Activated CD8-positive, alpha-beta memory T cell treated with anti-CD3 and anti-CD28 coated beads, Interleukin-2, amount 50 U/mL, for 48 hours (primary cell): ENCODE results near the gene PSMB5.
A peak's percentile ranks its signal among the peaks of the same experiment; 100 is the strongest.

ENCODE experiments used
- DNase-seq: peaks from one replicate; pipeline ENCODE4 v3.0.0-alpha.2; 2020

PSMB5 gene

DNA sequence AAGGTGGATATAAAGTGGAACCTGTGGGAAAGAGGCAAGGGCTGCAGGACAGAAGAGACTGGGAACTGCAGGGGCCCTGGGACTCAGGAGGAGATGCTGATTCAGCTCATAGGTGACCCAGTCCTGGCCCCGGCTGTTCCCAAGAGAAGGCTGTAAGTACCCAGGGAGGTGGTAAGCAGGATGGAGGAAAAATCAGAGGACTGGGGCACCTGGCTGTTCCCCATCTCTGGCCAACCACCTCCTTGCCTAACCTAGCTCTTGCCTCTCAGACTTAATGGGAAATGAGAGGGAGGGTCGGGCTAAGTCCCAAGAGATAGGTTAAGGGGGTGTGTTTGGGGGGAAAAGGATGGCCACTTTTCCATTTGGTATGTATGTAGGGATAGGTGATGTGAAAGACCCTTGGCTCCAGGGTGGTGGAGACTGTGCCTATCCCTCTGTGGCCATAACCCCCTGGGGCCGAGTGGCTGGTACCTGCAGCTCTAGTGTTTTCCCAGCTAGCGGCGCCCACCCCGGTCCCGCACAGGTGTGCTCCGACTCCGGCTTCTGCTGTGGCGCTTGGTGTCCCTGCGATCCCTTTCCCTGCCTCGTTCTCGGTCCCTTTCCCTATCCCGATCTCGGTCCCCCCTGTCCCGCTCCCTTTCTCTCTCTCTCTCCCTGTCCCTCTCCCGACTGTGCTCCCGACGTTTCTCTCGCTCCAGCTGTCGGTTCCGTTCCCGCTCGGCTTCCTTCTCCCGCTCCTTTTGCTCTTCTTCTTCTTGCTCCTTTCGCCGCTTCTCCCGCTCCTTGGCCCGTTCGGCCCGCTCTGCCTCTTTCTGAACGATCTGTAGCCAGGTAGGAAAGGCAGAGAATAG, 24.2 kb upstream of the PSMB5 start:
- DNase-seq, result no peak

DNA sequence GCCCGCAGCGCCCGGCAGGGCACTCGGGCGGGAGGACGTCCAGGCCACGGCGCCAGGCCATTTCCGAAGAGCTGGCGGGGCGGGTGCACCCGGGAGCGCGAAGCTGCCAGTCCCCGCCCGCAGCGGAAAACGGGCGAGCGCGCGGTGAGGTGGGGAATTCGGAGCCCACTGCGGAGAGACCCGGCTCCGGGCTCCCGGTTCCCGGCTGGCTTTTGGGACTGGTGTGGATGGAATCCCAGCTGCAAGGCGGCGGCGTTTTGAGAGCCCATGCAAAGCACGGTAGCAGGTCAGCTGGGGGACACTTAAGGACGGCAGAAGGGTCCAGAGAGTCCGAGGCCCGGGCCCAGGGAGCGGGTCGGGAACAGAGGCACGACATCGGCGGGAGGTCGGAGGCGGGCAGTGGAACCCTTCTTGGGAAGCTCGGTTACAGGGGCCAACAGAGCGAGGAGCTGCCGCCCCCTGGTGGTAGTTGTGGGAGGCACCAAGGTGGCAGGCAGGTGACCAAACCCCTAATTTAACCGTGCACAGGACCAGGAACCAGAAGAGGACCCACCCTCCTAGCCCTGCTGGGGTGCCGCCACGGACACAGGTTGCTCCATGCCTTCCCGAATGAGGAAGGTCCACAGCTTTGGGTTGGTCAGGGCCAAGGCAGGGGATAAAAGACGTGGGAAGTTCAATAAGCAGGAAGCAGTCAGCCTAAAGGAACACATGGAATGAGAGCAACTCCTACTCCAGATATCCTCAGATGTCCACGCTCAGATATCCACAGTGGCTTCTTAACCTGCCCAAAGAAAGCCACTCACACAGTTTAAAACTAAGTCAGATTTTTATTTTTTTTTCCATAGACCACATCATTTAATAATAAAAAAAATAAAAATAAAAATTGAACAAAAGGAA, 23.3 kb upstream of the PSMB5 start:
- peak; percentile 96 for DNase-seq

DNA sequence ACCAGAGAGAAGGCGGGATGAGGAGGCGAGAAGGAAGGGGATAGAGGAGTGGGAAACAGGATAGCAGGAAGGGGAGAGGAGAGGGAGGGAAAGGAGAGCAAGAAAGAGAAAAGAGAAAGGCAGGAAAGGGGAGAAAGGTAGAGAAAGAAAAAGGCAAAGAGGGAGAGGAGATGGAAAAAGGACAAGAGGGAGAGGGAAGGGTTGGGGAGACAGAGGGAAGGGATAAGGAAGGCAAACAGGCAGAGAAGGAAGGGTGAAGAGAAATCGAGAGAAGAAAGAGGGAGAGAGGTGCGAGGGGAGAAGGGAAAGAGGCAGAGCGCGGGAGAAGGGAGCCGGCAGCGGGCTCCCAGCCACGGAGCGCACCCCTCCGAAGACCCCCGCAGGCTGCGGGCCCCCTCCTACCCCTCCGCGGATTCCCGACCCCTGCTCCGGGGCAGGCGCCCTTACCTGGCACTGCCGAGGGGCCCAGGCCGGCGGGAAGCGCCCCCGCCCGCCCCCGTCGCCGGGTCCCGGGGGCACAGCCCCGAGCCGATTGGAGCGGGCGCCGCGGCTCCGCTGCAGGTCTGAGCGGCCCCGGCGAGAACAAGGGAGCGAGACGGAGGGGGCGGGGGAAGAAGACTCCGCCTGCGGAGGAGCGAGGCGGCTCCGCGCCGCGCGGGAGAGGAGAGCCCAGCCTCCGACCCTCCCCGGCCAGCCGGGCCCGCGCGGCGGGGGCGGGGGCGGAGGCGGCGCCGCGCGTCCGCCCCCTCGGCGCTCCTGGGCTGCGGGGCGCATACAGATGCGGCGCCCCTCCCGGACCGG, 22.5 kb upstream of the PSMB5 start, which contains the start of gene CDH24:
CDH24 (minus strand) TSS at position 565 of the 801 bp plus-strand sequence. CDS start 1,787 bp downstream, outside the sequence.
- DNase-seq, result peak; percentile 81

DNA sequence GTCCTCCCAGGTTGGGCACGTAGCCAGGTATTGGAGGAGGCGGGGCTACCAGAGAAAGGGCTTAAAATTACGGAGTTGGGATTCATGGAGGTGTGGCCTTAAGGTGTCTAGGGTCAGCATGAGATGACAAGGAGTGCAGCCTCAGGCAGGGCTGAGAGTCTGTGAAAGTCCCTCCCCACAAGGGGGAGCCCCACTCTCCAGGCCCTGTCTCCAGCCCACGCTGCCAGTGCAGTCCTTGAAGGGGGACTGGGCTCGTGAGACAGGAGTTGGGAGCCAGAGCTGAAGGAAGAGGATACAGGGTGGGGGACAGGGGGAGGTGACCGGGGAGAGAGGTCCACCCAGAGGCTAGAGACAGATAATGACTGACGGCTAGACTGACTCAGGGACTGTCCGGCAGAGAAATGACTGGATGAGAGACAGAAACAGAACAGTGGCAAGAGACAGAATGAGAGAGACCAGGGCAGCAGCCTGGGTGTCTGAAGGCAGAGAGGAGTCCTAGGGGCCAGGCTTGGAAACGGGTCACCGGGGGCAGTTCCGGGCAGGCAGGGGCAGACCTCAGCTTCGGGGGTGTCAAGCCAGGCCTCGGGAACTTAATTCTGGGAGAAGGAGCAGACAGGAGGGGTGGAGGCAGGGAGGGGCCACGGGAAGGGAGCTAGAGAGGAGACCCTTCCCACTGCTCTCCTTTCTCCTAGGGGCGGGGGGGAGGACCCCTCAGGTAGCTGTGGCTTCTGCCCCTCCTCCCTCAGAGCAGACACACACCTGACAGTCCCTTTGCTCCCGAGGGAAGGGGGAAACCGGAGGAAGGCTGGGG, 21.6 kb upstream of the PSMB5 start:
- peak; percentile 81 for DNase-seq

DNA sequence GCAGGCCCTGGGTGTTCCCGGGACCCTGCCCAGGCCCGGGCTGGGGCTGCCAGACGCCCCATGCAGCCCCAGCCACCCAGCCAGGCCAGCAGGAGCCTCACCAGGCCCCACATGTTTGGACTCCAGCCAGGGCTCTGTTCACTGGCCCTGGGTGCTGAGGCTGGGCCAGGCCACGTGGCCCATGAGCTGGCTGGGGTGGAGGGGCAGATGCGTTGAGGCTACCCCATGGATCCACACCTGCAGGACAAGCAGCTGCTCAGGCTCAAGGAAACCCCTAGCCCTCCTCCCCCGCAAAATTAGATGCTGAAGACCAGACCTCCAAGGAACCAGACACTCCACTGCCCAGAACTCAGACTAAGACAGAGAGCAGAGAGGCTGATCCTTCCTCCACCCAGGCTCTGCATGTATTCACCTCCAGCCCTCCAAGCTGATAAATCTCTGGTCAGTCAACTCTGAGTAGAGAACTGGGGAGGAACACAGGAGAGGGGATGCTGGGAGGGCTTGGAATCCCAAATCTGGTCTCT, 21.0 kb upstream of the PSMB5 start:
- no peak for DNase-seq

DNA sequence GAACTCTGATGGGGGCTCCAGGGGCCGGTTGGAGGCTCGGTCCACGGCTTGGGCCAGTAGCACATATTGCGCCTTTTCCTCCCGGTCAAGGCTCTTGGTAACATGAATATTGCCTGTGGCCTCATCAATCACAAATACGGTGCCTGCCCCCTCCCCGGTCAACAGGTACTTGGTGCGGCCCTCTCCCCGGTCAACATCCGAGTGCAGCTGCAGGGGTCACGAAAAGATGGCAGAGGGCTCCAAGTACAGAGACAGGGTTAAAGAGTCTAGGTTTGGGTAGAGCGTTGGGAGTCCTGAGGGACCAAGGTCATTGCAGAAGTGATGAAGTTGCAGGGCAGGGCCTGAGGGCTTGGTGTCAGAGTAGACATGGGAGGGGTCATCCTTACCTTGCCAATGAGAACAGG, 20.4 kb upstream of the PSMB5 start:
- no peak for DNase-seq

DNA sequence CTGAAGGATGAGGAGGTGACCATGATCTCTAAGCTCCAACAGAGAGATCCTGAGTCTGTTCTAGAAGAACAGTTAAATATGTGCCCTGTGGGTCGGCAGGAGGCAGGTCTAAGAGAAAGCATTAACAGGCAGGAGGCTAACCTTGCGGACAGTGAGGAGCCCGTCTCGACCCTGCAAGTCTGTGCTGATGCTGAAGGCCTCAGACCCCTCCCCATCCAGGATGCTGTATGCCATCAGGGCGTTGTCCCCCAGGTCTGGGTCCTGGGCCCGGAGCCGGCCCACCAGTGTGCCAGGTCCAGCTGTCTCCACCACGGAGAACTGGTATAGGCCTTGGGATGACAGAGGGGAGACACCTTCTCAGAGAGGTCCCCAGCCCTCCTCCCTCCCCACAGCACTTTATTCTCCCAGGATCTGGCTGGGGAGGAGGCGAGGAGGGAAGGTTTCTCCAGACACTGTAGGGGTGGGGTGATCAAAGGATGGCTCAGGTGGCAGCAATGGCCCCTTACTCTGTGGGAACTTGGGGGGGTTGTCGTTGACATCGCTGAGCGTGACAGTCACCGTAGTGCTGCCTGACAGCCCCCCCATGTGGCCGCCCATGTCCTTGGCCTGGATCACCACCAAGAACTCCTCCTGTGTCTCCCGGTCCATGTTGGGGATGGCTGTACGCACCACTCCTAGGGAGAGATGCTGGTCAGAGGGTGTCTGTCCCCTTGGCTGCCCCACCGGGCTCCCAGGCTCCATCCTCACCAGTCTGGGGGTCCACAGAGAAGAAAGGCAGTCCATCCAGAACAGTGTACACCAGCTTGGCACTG, 19.5 kb upstream of the PSMB5 start:
- DNase-seq, result peak; percentile 67

DNA sequence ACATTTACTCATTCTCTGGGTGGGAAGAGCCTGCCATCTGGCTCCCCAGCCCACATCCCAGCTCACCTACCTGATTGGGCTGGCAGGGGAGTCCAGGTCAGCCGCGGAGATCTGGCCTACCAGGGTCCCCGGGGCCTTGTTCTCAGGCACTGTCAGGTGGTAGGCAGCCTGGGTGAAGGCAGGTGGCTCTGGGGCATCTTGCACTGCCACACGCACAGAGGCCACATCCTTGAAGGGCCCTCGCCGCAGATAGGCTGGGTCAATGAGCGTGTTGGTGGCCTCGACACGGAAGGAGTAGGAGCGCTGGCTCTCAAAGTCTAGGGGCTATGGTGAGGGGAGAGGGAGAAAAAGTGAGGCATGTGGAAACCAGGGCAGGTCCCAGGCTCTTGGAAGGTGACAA, 18.7 kb upstream of the PSMB5 start:
- no peak for DNase-seq

DNA sequence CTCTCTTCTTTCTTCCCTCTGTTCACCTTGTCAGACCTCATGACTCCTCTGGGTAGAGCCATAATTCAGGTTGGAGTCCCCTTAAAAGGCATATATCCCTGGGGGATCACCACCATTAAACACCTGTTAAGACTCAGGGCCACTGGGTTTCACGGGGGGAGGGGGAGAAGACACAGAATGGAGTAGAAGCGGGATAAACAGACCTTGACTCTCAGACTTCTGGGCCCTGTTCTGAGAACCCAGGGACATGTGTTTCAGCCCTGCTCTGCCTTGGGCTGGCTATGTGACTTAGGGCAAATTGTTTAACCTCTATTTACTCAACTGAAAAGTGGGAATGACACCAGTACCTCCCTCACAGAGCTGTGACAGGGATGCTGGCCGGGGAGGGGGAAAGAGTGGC, 18.0 kb upstream of the PSMB5 start:
- no peak for DNase-seq

DNA sequence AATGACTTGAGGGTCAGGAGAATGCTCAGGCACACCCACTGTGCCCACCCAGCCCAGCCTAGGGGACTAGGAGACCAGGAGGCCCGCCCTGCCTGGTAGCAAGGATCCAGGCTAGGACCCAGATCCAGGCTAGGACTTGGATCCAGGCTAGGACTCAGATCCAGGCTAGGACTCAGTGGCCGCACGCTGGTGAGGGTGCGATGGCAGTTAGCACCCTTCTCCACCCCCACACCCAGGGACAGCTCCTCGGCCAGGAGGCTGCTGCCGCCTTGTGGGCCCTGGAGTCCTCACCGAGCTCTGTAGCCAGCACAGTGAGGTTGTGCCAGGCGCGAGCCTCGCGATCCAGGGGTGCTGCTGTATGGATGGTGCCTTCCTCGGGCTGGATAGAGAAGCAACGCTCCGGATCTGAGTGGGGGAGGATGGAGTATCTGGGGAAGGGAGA, 17.5 kb upstream of the PSMB5 start:
- no peak for DNase-seq

DNA sequence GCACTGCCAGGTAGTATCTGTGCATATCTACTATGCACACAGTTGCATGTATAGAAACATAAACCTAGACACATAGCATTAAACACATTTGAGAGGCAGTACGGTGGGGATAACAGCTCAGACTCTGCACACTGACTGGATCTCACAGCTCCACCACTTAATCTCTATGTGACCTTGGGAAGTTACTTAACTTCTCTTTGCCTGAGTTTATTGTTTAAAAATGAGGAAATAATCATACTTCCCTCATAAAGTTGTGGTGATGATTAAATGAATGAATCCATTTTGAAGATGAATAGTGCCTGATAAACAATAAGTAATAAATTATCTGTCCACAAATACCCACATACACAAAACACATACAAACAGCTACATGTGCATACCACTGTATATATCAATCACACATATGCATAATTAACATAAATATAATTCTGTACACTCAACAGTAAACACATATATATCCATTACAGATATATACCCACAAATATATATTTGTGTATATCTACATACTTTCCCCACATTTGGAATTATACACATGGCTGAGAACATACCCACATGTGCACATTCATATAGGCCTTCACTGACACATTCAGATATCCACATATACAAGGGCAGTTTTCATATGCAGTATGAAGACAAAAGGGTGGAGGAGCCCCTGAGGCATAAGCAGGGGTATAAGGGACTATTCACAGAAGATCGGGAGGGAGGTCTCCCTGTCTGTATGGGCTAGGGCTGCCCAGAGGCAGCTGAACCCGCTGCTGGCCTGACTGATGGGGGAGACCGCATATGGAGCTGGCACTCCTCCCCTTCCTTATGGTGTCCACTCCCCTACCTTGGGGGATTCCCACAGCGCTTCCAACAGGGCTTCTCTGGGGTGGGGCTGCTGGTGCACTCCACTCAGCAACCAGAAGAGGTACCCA, 16.7 kb upstream of the PSMB5 start:
- no peak for DNase-seq

DNA sequence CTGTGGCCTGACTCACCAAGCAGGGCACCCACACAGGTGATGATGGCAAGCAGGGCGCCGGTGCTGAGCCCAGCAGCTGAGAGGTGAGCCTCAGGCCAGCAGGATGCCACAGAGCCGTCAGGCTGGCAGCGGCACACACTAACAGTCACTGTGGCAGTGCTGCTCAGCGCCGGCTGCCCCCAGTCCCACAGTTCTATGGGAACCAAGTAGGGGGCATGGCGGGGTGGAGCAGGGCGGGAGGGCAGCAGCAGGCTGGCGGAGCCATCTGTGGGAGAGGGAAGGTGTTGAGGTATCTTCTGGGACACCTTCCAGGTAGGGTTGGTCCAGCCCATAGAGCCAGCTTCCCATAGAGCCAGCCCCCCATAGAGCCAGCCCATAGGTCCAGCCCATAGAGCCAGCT, 14.3 kb upstream of the PSMB5 start:
- DNase-seq, result no peak

DNA sequence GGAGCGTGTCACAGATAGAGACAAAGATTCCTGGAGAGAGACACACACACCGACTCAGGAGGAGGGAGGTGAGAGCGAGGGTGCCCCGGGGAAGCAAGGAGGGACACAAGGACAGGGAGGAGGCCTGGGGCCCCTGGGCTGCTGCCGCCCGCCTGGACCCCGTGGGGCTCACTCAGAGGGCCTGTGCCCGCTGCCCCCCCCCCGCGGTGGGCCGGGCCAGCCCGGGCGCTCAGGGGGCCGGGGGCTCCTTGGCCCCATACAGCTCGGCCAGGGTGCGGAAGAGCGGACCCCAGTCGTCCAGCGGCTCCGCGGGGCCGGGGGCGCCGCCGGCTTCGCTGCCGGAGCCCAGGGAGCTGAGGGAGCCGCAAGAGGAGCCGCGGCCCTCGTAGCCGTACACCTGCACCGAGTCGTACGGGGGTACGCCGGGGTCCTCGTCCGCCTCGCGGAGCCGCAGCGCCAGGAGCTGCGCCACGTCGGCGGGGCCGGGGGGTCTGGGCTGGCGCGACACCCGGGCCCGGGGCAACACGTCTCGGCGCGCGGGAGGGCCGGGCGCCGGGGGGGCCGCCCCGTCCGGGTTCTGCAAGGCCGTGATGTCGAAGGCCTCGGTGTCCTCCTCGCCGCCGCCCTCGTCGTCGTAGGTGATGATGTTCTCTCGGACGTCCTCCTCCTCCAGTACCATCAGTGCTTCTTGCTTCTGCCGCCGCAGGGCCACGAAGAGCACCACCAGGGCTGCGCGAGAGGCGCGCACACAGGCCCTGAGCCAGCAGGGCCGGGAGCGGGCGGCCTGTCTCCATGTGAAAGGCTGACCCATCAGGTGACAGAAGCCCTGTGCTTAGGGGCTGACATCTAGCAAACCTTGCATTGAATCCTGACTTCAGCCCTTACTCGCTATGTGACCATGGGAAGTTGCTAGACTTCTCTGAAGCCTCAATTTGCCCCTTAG, 13.3 kb upstream of the PSMB5 start:
- no peak for DNase-seq

DNA sequence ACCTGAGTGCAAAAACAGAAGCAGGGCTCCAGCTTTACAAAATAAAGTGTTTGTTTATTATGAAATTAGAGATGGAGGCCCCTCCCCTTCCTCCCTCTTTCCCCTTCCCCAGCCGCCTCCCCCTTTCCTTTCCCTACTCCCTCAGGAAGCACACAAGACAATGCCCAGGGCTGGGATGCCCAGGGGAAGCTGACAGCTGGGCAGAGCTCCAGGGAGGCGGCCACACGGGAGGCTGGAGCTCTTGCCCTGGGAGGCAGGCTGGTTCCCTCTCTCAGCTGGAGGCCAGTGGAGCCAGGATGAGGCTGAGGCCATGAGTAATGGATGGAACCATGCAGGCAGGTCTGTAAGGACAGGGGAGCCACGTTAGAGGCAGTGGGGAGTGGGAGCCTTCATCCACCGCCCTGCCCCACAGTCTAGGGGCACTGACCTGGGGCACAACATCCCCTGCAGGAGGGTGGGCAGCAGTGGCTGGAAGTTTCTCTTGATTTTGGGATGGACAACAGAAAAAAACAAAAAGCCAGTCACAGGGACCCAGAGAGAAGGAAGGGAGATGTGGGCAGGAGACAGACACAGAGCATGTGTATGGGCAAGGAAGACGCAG, 12.4 kb upstream of the PSMB5 start:
- no peak for DNase-seq

DNA sequence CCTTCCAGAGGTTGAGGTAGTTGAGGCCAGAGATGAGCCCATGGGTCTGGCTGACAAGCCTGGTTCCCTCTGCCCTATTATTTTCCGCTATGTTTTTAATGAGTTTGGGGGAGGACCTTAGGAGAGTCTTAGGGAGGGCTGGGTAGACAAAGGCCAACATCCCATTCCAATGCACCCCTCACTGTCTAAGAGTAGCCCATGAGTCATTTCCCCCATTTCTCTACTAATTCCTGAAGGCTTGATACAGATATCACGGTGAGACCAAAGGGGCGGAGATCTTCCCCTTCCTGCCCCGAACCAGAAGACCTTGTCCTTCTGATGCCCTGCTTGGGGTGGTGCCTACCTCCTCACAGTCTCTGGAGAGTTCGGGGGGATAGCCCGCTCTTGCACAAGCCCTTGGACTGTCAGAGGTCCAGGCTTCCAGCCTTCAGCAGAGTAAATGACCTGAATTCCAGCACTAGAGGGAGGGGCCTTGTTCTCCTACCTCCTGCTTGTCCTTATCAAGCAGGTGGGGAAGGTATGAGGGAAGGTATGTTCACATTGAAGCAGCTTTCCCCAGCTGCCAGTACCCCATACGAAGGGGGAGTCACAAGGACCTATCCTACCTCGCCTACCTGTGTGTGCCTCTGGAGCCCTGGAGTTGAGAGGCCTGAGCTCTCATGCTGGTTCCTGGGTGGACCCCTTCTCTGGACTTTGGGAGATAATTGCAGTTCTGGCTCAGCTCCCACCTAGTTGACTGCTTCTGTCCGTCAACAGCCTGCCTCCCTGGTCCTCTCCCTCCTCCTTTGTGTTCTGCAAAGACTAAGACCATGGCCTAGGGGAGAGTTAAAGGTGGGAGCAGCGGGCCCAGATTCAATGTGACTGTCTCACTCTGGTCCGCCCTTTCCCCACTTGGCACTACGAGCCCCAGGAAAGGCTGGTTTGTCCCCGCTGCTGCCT, 11.0 kb upstream of the PSMB5 start:
- DNase-seq, result no peak

DNA sequence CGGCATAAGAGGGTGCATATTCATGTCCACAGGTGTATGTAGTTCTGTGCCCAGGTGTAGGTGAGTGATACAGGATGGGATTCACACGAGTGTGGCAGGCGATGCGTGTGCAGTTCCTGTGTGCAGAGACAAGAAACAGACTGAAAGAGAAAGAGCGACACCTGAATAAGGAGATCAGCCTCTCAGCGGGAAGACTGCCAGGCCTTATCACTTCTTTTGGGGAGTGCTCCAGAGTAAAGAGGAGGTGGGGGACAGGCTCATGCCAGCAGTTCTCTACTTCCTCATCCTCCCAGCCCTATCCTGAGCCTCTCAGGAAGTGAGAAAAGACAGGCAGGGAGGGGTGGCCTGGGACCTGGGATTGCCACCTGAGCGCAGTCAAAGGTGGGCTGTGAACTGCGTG, 10.1 kb upstream of the PSMB5 start:
- DNase-seq, result no peak

DNA sequence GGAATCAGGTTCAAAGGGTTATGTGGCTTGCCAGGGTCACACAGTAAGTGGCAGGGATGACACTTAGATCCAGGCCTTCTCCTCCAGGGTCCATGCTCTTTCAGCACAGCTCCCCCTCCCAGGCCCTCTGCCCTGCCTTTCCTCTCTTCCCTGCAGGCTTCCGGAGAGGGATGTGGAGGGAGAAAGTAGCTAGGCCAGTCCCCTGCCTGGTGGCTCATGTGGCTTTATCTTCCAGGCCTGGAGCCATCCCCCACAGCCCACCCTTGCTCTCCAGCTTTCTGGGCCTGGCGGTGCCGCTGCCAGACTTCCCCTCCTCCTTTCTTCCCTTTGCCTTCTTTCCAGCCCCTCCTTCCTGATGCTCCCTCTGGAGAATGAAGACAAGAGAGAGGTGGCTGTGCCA, 9.1 kb upstream of the PSMB5 start:
- no peak for DNase-seq
